ENCODE measurements around the gene OR2A1. TPM values are rescaled to one million over a fixed set of nuclear protein-coding genes. Genes with fewer than 3 reads are reported as not detected.
"Not testable (repeated sequence)": the region's sequence is repeated elsewhere in the genome, so short reads cannot be mapped to it uniquely, and the experiment has no call there.

OR2A1 gene, protein sequence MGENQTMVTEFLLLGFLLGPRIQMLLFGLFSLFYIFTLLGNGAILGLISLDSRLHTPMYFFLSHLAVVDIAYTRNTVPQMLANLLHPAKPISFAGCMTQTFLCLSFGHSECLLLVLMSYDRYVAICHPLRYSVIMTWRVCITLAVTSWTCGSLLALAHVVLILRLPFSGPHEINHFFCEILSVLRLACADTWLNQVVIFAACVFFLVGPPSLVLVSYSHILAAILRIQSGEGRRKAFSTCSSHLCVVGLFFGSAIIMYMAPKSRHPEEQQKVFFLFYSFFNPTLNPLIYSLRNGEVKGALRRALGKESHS
- under 1 TPM in 3 of 4 donors, not detected in 1; 0.34 to 0.66 (median 0.65) TPM for total RNA-seq

DNA sequence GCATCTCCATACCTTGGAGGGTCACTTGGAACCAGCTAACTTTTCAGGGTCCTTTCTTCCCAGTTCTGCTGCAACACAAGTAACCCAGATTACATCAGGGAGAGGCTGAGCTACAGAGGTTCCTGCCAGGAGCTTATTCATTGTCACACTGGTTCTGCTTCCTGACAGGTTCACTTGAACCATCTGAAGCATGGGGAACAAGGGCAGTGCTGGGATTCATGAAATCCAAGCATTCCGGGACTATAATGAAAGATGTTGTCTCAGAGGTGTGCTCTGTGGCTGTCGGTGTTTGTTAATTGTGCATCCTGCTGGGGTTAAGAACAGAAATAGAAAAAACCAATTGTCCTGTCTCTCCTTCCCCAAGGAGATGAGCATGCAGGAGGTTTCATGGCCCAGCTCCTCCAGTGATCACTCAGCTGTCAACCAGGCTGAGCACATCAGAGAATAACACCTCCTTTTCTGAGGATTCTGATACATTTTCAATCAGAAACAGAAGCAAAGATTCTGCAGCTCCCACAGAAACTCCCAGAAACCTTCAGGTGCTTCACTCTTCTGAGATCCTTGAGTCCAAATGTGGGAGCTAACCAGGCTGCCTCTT lies at the start of gene OR2A1:
Gene OR2A1, plus strand, starts transcription at position 548 of the 598 bp plus-strand sequence. CDS start 5,706 bp downstream, outside the sequence.
- TF ChIP-seq CTCF (IDR thresholded peaks at IDR 0.05; ENCODE audit: low read depth): not testable (repeated sequence)

DNA sequence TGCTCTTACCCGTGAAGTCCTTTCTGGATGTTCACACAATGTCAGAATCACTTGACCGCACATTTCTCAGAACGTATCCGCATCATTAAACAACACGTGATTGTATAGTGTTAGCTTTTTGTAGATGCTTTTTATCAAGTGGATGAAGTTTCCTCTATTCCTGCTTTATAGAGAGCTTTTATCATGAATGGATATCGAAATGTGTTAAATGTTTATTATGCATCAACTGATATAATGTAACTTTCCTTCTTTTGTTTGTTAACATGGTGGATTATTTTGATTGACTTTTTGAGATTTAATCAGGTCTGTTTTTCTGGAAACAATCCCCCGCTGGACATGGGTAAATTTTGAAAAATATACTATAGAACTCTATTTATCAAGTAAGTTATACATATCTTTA lies 47.5 kb upstream of the OR2A1 start, which contains the start of gene OR2A7:
Gene OR2A7, minus strand, starts transcription at position 101 of the 400 bp plus-strand sequence. CDS start 5,164 bp downstream, outside the sequence.
- TF ChIP-seq CTCF (IDR thresholded peaks at IDR 0.05; ENCODE audit: low read depth): not testable (repeated sequence)

DNA sequence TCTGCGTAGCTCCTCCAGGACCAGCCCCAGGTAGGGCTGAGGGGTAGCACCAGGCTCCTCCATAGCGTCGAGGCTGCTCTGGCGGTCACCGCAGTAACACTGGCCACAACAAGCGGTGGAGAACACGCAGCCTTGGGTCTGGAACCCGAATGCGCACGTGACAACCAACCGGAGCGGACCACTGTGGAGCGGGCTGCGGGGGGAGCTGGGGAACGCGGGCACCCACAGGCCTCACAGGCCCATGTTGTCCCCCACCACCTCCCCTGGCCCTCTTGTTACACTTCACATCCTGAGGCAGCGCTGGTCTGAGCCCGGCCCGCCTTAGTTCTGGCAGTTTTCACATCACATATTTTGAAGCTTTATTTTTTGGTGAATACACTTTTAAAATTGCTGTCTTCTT lies 43.0 kb upstream of the OR2A1 start, which contains the start of gene CTAGE8:
Gene CTAGE8, minus strand, starts transcription at position 101 of the 400 bp plus-strand sequence. Its CDS starts 38 bp downstream, at position 63.
- not testable (repeated sequence) for TF ChIP-seq CTCF (IDR thresholded peaks at IDR 0.05; ENCODE audit: low read depth)

DNA sequence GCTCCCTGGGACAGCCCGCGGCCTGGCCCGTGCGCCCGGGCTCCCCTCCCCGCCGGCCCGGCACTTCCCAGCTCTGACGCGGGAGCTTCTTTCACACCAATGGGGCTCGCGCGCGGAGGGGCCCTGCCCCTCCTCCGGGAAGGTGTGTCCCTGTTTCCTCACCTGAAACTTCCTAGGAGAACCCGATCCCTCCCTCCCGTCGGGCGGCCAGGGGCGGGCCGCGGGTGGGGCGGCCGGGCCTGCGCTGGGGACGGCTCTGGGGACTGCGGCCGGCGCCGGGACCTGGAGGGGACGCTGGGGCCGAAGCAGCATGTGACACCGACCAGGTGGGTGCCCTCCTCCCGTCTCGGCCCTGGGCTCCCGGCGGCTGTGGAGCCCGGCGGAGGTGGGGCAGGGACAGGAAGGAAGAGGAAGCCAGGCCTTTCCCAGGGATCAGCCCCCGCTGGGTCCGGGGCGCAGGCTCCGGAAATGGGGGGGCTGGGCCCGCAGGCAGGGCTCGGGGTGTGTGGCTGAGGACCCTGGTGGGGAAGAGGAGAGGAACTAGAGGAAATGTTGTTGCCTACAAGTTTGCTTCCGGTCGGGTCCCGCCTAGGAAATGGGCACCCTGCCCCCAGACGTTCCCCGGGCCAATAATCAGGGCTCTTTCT lies 43.1 kb downstream of the OR2A1 start, which contains the start of gene ARHGEF5:
Gene ARHGEF5, plus strand, starts transcription at position 227 of the 647 bp plus-strand sequence. CDS start 7,268 bp downstream, outside the sequence.
- TF ChIP-seq CTCF (IDR thresholded peaks at IDR 0.05; ENCODE audit: low read depth): not testable (repeated sequence)

Other genes with a start within 250 kb of the OR2A1 start
- not detected for gene OR2A25, start 242.6 kb upstream of the OR2A1 start, total RNA-seq
- not detected for gene OR2A12, start 226.1 kb upstream of the OR2A1 start, total RNA-seq
- not detected for gene OR2A2, start 202.8 kb upstream of the OR2A1 start, total RNA-seq
- gene OR2A14, start 189.2 kb upstream of the OR2A1 start, total RNA-seq: not detected
- 1 to 10 TPM in 3 of 4 donors, under 1 TPM in 1; 0.75 to 2.3 (median 1.6) TPM for gene CTAGE4, start 129.0 kb upstream of the OR2A1 start, total RNA-seq
- gene ARHGEF35, start 116.6 kb upstream of the OR2A1 start, total RNA-seq: 1 to 10 TPM; 2.8 to 4.9 (median 4.3) TPM
- gene OR2A42, start 72.8 kb upstream of the OR2A1 start, total RNA-seq: under 1 TPM in 2 of 4 donors, not detected in 2; 0.19 to 0.44 TPM
- gene OR2A7, start 47.6 kb upstream of the OR2A1 start, total RNA-seq: 1 to 10 TPM; 2.4 to 4.9 (median 3.7) TPM
- under 1 TPM; 0.49 to 0.88 (median 0.72) TPM for gene CTAGE8, start 43.1 kb upstream of the OR2A1 start, total RNA-seq
- gene ARHGEF5, start 43.0 kb downstream of the OR2A1 start, total RNA-seq: 1 to 10 TPM; 3.9 to 6.8 (median 6.8) TPM
- not detected for gene NOBOX, start 91.3 kb downstream of the OR2A1 start, total RNA-seq